Measurements from ENCODE around the gene SPSB4.

The SPSB4 gene

DNA sequence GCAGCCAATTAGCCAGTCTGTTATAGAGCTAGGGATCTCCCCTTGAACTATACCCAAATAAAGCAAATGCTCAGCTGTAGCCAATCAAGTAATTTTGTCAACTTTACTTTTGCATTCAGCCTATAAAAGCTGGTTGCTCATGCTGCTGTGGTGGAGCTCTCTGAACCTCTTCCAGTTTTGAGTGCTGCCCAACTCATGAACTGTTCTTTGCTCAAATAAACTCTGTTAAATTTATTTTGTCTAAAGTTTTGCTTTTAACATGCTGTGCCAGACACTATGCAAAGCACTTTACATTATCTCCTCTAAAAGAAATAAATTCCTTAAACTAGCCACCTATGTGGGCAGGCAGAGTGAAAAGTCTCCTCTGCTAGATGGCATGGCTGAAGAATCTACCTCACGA lies 128.8 kb downstream of the SPSB4 start:
- no peak for DNase-seq (ENCODE audit: low read depth)
- no peak overlapping the region for H3K4me3 ChIP-seq (ENCODE audit: low read length)
- TF ChIP-seq, protein P1, sequence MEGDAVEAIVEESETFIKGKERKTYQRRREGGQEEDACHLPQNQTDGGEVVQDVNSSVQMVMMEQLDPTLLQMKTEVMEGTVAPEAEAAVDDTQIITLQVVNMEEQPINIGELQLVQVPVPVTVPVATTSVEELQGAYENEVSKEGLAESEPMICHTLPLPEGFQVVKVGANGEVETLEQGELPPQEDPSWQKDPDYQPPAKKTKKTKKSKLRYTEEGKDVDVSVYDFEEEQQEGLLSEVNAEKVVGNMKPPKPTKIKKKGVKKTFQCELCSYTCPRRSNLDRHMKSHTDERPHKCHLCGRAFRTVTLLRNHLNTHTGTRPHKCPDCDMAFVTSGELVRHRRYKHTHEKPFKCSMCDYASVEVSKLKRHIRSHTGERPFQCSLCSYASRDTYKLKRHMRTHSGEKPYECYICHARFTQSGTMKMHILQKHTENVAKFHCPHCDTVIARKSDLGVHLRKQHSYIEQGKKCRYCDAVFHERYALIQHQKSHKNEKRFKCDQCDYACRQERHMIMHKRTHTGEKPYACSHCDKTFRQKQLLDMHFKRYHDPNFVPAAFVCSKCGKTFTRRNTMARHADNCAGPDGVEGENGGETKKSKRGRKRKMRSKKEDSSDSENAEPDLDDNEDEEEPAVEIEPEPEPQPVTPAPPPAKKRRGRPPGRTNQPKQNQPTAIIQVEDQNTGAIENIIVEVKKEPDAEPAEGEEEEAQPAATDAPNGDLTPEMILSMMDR (IDR thresholded peaks at IDR 0.05; ENCODE audit: insufficient read depth, low read depth, low read length, missing control alignments): no peak

DNA sequence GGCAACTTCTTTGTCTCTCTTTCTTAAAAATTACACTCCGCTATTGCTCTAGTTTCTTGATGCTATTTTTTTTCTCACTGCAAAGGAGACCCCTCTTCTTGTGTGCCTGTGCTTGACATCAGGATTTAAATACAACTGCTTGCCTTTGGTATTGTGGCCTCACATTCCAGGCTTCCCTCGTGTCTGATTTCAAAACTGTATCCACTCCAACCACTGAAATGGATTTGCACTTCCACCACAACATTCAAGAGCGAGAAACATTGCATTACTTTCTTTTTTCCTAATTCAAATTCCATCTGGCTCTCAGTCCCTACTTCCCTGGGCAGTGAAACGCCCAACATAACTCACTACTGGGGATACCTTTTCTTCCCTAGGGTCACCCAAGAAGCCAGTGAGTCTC lies 130.0 kb downstream of the SPSB4 start:
- TF ChIP-seq, protein P1 (IDR thresholded peaks at IDR 0.05; ENCODE audit: insufficient read depth, low read depth, low read length, missing control alignments): no peak
- no peak for DNase-seq (ENCODE audit: low read depth)
- H3K4me3 ChIP-seq (ENCODE audit: low read length): no peak overlapping the region

DNA sequence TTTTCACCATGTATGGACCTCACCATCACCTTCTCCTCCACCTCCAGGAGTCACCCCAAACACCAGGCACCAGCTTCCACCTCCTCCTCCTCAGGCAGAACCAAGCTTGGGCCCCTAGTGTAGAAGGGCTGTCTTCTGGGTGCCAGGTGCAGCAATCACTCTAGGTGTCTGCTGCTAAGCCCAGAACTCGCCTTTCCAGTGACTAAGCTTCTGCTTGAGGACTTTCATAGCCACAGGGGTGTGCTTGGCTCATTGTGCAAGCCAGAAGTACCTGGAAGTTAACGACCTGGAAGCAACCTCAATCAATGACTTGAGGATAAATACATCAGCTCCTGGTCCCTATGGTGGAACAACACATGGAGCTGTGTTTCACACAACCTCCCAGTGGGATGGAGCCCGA lies 130.7 kb downstream of the SPSB4 start:
- peak; percentile 61 for DNase-seq (ENCODE audit: low read depth)
- TF ChIP-seq, protein P1 (IDR thresholded peaks at IDR 0.05; ENCODE audit: insufficient read depth, low read depth, low read length, missing control alignments): no peak
- H3K4me3 ChIP-seq (ENCODE audit: low read length): no peak overlapping the region

DNA sequence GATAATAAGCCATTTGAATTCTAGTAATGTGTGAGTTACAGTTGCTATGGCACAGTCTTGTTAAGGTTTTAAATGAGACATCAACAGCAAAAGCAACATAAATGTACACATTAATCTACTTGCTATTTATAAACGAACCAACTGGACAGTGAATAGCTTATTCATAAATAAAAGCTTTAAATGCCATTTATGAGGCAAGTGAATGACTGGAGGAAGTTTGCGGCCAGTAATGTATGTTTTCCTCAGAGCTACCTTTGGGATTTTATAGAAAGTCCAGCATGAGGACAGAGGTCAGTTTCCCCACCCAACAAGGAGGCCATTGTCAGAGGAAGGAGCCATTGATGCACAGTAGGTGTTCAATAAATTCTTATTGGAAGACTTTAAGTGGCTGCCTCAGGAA lies 132.5 kb downstream of the SPSB4 start:
- no peak overlapping the region for H3K4me3 ChIP-seq (ENCODE audit: low read length)
- DNase-seq (ENCODE audit: low read depth): no peak
- TF ChIP-seq, protein P1 (IDR thresholded peaks at IDR 0.05; ENCODE audit: insufficient read depth, low read depth, low read length, missing control alignments): no peak

DNA sequence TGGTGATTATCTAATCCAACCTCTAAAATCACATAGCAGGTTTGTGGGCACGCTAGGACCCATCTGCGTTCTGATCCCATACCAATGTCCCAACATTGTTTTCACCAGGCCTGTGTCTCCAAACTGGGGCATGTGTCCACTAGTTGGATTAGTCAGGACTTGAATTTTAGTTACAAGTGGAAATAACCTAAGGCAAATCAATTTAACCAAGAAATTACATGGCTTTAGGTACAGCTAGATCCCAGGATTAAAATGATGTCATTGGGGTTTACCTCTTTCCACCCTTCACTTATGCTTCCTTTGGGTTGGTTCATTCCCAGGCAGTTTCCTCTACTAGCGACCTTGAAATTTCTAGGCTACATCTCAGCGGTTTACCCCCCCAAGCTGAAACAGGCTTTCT lies 133.3 kb downstream of the SPSB4 start:
- TF ChIP-seq, protein P1 (IDR thresholded peaks at IDR 0.05; ENCODE audit: insufficient read depth, low read depth, low read length, missing control alignments): no peak
- no peak overlapping the region for H3K4me3 ChIP-seq (ENCODE audit: low read length)
- peak; percentile 94 for DNase-seq (ENCODE audit: low read depth)

DNA sequence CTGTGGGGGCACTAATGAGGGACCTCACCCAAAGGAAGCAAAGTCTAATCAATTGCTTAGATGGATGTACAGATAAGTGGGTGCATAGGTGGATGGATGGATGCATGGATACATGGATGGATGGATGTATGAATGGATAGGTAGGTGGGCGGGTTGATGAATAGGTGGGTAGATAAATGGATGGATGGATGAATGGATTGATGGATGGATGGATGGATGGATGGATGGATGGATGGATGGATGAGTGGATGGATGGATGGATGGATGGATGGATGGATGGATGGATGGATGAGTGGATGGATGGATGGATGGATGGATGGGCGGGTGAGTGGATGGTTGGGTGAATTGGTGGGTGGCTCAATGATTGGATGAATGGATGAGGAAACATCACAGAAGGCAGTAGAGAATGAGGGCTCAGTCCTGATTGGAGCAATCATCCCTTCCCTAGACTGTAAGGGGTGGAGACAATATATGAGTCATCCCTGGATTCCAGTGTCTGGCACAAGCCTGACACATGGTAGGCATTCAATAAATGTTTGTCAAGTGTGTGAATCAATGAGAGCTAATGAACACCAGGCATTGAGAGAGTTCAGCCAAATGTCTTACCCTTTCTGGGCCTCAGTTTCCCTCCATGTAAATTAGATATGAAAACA lies 140.1 kb downstream of the SPSB4 start:
- DNase-seq (ENCODE audit: low read depth): peak; percentile 70
- TF ChIP-seq, protein P1 (IDR thresholded peaks at IDR 0.05; ENCODE audit: insufficient read depth, low read depth, low read length, missing control alignments): no peak
- H3K4me3 ChIP-seq (ENCODE audit: low read length): no peak overlapping the region

DNA sequence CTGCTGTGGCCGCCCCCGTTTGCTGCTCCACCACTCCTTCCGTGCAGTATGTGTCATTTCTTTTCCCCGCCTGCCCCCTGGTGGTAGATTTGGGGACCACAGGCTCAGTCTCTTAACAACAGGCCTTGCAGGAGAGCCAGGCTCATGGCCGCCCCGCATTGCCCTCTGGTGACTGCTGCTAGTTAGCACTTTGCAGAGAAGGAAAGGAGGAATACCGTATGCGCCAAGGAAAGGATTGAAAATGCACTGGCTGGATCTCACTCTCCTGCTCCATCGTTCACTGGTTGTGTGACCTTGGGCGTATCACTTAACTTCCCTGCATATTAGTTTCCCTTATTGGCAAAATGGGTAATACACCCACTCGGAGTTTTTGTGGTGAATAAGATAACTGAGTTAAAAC lies 141.2 kb downstream of the SPSB4 start:
- peak; percentile 94 for DNase-seq (ENCODE audit: low read depth)
- H3K4me3 ChIP-seq (ENCODE audit: low read length): no peak overlapping the region
- TF ChIP-seq, protein P1 (IDR thresholded peaks at IDR 0.05; ENCODE audit: insufficient read depth, low read depth, low read length, missing control alignments): peak; percentile 99
